MM.1S (cell line): ENCODE data around the gene GP1BA.

Experiments
- CTCF ChIP-seq: fragments of 300-600 bp; sonication (generic); IDR thresholded peaks from 2 replicates; pipeline ENCODE4 v1.5.1; 2016; ENCODE audit warnings: antibody characterized with exemption, low read length, mixed read lengths
- EZH2 ChIP-seq: fragments of 300-600 bp; sonication (generic); optimal IDR thresholded peaks from 2 replicates; pipeline ENCODE3; 2017; ENCODE audit warnings: low read depth, mild to moderate bottlenecking, antibody characterized with exemption, low read length, mixed read lengths

DNA sequence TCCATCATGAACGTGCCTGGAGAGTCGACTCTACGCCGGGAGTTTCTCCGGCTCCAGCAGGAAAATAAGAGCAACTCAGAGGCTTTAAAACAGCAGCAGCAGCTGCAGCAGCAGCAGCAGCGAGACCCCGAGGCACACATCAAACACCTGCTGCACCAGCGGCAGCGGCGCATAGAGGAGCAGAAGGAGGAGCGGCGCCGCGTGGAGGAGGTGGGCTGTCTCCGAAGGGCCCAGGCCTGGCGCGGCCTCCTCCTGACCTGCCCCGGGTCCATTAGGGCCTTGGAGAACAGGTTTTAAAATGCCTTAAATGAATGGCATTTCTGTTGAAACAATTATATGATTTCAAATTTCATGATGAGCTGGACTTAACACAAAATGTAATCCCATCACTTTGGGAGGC lies 44.5 kb upstream of the GP1BA start:
- TF ChIP-seq EZH2 (no peak), CTCF (no peak)
